Activated gamma-delta T cell (primary cell): ENCODE results near the gene BASP1.
"Not testable (repeated sequence)": the region's sequence is repeated elsewhere in the genome, so short reads cannot be mapped to it uniquely, and the experiment has no call there.

ENCODE experiments used
- DNase-seq: peaks from one replicate; lab custom pipeline; 2025; lab: John Stamatoyannopoulos, UW

The BASP1 gene

DNA sequence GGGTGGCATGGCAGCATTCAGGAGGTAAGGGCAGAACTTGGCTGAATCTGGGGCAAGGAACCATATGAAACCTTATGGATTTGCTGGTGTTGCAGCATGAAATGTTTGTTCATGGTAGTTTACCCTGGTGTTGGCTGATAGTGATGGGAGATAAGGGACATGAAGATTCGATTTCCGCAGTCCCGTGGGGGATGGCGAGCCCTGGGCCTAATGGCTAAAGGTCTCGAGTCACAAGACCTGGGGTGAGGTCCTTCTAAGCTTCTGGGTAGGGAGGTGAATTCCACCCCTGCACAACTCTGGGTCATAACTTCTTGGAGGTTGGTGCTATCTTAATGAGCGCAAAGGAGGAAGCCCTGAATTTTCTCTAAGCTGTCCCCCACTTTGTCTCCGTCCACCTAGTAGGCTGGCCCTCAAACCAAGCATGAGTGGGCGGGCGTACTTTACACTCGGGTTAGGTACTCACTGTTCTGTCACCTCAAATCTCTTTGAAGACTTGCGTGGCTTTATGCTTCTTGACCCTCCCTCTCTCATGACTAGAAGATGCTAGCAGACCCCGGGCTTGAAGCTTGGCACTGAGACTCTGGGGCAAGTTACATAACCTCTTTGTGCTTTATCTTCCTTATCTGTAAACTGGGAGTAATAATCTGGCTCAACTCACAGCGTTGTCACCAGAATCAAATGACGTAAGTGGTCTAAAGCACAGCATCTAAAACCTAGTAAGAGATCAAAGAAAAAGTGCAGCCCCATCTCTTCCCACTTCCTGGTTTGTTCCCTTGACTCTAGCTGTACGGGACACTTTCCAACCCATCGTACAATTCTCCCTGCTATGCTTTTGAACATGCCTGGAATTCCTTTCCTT is 72.5 kb downstream of the BASP1 start:
- DNase-seq, result no peak

DNA sequence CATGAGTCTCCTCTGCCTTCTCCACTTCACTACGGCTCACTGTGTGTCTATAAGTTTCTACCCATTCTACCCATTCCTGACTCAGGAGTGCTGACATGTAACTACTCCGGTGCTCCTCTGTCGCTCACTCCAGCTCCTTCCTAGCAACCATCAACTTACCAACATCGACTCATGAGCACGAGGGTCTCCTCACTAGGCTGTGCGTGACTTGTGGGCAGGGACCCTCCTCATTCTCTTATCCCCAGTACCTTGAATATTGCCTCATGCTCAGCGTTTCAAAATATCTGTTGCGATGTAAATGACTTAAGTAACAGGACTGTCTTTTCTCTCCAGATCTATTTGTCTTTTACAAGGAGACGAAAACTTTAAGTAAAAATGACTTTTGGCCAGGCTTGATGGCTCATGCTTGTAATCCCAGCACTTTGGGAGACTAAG is 73.1 kb downstream of the BASP1 start:
- no peak for DNase-seq

DNA sequence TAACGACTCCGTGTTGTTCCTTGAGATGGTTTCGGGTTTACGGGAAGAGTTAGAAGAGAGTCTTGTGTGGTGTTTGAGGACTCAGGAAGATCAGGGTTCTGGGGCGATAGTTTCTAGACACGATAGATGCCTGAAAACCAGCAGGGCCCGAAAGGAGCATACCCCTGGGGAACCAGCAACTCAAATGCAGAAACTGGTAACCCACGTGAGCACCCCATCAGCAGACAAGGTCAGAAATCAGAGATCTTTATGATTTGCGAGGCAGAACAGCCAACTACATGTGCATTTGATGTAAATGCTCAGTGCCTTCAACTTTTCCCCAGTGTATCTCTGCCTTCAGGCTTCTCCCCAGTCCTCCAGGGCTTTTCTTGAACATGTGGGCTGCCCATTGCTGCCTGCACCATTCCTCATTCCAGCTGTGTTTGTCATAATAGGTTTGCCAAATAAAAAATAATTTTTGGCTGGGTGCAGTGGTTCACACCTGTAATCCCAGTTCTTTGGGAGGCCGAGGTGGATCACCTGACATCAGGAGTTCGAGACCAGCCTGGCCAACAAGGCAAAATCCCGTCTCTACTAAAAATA is 75.1 kb downstream of the BASP1 start:
- no peak for DNase-seq

DNA sequence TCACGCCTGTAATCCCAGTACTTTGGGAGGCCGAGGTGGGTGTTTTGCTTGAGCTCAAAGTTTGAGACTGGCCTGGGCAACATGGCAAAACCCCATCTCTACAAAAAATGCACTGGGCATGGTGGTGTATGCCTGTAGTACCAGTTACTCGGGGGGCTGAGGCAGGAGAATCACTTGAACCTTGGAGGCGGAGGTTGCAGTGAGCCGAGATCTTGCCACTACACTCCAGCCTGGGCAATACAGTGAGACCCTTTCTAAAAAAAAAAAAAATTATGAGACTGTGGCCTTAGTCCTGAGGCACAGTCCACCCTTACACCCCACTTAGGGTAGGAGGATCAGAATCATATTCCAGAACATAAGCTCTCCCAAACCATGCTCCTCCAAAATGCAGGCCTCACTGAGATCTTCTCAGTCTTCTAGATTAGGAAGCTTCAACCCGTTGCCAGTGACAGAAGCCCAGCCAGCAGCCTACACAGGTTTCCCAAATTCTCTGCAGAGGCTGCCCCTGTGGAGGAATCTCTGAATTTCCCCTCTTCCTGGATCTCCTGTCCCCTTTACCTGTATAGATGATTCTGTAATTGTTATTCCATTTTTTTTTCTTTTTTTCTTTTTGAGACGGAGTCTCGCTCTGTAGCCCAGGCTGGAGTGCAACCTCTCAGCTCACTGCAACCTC is 77.3 kb downstream of the BASP1 start:
- no peak for DNase-seq

DNA sequence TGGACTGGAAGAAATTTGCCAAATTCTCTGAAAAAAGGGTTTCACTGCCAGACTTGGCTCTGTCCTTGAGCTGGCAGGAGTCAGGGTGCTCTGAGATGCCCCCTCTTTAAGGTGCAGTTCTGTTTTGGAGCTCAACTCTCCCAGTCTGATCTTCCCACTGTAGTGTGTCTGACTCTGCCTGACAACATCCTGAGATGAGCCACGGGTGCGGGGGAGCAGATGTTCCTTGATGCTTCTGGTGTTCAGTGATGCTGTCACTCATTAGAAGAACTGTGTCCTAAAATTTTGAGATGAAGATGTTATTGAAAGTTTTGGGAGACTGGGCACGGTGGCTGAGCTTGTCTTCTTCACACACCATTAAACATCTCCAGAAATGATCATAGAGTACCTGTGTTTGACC is 78.2 kb downstream of the BASP1 start:
- DNase-seq, result no peak

DNA sequence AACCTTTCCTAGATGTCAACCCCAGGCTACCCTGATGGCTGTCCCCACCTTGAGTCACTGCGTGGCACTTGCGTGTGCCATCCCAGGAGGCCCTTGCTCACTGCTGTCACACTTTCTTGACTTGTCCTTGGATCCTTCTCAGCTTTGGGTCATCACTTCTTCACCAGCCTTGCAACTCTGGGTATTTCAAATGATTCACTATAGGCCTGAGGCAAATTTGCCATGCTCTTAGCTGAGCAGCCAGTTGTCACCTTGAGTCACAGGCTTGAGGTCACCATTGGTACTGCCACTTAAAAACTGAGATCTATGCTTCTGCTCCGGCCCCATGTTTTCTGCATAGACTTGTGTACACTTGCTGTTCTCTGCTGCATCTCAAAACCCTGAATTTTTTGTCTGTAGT is 84.7 kb downstream of the BASP1 start:
- DNase-seq, result no peak

DNA sequence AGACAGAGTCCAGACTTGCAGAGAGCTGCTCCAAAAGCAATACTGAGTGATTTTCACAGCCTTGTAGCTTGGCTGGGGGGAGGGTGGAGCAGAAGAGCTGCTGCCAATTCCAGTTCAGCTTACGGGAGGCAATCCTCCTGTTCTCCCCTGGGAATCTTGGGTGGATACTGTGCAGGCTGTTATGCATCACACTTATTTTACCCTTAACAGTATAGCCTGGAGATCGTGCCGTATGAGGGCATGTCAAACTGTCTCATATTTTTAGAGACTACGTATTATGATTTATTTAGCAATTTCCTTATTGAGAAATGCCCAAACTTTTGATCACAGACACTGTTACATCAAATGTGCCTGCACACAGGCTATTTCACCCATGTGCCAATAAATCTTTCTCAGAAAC is 85.2 kb downstream of the BASP1 start:
- DNase-seq, result no peak

DNA sequence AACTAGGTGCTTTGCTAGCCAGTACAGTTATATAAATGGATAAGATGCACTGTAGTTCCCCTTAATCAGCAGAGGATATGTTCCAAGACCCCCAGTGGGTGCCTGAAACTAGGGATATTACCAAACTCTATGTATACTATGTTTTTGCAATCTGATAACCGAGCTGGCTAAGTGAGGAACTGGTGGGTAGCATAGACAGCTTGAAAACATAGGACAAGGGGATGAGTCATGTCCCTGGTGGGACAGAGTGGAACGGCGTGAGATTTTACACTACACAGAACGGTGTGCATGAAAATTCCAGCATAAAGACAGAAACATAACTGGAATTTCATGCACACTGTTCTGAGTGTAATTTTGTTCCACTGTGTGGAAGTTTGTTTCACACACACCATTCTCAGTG is 86.9 kb downstream of the BASP1 start:
- no peak for DNase-seq

DNA sequence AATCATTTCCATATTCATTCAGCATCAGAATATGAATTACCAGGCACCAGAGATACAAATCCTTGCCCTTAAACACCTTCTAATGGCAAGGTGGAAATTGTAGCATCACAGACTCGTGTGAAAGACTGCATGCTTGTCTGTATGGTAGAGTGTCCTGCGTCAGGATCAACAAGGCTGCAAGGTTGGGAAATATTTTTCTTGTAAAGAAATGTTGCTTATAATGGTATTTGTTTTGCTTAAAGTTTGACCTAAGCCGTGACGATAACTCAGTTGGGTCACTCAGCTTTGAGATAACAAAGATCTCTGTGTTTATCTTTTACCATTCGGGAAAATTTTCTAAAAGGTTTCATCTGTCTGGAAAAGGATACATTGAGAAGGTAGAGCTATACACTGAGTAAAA is 87.6 kb downstream of the BASP1 start:
- no peak for DNase-seq

DNA sequence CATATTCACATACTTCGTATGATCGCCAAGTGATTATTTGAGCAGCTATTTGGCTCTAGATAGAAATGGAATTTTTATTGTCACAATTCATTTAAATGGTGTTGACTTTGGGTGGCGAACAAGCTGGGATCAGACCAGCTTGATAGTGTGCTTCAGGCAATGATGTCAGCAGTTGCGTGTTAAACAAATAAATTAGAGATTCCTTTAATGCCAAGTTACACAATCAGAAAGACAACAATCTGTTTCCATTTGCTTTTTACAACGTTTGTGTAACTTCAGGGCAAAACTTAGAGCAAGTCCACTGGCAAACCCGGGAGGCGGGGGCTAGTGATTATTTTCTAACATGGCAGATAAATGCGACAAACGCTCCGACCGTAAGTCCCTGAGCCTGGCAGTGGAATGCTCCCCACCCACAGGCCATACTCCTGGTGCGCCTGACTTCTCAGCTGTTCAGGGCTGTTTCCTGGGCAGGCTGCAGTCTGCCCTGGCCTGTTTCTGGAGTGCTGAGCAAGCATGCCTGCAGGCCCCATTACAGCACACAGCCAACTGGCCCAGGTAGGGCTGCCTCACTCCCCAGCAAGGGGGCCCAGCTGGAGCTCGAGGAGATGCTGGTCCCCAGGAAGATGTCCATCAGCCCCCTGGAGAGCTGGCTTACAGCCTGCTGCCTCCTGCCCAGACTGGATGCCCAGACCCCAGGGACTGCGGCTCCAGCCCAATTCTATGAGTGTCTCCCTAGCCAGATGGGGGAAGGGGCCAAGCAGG is 88.7 kb downstream of the BASP1 start:
- DNase-seq, result no peak

DNA sequence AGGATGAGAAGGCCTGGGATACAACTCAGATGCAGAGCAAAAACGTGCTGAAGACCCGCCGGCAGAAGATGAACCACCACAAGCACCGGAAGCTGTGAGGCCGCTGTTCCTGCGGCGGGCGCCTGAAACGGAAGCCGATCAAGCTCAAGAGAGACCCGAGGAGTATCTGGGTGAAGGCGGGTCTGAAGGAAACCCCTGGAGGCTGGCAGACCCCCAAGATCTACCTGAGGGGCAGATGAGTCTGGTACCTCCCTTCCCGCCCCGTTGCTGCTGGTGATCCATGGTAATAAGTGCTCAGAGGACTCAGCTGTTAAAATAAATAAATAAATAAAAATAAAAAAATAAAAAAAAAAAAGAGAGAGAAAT is 89.3 kb downstream of the BASP1 start:
- DNase-seq, result no peak

DNA sequence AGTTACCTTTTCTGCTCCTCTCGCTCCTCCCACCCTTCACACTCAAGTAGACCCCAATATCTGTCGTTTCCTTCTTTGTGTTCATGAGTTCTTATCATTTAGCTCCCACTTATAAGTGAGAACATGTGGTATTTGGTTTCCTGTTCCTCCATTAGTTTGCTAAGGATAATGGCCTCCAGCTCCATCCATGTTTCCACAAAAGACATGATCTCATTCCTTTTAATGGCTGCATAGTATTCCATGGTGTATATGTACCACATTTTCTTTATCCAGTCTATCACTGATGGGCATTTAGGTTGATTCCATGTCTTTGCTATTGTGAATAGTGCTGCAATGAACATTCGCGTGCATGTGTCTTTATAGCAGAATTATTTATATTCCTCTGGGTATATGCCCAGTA is 90.0 kb downstream of the BASP1 start:
- DNase-seq, result not testable (repeated sequence)

DNA sequence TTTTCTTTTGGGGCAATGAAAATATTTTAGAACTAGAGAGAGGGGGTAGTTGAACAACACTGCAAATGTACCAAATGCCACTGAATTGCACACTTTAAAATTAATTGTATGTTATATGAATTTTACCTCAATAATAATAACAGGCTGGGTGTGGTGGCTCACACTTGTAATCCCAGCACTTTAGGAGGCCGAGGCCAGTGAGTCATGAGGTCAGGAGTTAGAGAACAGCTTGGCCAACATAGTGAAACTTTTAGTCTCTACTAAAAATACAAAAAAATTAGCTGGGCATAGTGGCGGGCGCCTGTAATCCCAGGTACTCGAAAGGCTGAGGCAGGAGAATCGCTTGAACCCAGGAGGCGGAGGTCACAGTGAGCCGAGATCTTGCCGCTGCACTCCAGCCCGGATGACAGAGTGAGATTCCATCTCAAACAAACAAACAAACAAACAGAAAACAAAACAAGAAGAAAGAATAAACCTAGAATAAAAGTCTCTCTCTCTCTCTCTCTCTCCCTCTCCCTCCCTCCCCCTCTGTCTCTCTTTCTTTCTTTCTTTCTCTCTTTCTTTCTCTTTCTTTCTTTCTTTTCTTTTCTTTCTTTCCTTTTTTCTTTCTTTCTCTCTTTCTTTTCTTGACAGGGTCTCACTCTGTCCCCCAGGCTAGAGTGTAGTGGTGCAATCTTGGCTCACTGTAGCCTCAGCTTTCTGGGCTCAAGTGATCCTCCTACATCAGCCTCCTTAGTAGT is 91.1 kb downstream of the BASP1 start:
- DNase-seq, result no peak

DNA sequence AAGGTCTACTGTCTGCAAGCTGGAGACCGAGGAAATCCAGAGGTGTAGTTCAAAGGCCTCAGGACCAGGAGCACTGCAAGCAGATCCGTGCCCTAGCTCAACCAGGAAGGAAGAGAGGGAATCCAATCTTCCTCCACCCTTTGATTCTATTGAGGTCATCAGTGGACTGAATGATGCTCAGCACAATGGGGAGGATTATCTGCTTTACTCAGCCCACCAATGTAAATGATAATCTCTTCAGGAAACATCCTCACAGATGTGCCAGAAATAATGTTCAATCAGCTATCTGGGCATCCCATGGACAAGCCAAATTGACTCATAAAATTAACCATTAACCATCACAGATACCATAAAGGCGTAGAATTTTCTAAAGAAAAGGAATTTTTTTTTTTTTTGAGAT is 92.0 kb downstream of the BASP1 start:
- no peak for DNase-seq

DNA sequence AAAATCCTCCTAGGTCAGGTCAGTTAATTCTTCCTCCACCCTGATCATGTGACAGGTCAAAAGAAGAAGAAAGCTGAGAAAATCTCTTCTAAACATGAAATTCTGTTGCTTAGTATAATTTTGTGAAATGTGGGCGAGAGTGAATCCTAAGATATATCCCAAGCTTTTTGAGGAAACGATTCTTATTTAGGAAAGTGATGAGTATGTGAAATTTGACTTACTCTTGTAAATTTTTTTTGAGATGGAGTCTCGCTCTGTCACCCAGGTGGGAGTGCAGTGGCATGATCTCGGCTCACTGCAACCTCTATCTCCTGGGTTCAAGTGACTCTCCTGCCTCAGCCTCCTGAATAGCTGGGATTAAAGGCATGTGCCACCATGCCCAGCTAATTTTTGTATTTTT is 93.1 kb downstream of the BASP1 start:
- DNase-seq, result not testable (repeated sequence)

DNA sequence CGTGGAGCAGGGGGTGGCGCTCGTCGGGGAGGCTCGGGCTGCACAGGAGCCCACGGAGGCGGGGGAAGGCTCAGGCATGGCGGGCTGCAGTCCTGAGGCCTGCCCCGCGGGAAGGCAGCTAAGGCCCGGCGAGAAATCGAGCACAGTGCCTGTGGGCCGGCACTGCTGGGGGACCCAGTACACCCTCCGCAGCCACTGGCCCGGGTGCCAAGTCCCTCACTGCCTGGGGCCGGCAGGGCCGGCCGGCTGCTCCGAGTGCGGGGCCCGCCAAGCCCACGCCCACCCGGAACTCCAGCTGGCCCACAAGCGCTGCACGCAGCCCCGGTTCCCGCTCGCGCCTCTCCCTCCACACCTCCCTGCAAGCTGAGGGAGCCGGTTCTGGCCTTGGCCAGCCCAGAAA is 94.4 kb downstream of the BASP1 start:
- not testable (repeated sequence) for DNase-seq

DNA sequence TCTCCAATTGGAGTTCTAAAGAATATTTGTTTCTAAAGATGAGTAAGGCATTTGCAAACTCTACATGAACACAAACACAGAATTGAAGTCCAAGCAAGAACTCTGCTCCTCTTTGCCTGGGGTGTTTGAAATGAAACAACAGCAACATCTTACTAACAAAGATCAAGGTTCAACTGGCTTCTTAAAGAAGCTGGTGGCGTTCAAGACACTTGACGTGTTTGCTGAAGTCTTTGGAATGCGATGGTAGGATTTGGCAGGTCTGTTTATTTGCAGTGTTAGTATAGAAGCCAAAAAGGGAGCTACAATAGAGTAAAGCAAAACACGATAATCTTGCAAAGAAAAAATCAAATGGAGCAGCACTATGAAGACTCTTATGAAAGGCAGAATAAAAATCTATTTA is 94.9 kb downstream of the BASP1 start:
- no peak for DNase-seq

DNA sequence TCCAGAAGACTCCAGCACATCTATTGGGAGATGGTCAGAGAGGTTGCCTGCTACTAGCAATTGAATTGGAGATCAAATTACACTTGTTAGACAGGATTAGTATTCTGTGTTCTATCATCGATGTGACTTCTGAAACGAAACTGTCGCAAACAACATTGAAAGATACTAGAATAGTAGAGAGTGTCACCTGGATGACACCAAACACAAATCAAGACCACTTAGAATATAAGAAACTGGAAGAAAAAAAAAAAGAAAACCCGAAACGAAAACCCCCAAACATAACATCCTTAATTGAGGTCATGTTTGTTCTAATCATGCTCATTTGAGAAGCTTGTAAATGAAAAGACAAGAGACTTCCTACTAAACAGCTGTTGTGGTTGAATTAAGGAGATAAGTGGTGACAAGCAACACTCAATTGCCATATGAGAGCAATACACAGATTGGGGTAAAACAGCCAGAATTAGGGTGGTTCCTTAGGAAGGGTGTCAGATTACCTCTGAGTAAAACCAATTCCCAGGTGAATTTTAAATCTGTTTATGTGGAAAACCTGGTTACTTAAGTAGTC is 97.6 kb downstream of the BASP1 start:
- DNase-seq, result no peak

DNA sequence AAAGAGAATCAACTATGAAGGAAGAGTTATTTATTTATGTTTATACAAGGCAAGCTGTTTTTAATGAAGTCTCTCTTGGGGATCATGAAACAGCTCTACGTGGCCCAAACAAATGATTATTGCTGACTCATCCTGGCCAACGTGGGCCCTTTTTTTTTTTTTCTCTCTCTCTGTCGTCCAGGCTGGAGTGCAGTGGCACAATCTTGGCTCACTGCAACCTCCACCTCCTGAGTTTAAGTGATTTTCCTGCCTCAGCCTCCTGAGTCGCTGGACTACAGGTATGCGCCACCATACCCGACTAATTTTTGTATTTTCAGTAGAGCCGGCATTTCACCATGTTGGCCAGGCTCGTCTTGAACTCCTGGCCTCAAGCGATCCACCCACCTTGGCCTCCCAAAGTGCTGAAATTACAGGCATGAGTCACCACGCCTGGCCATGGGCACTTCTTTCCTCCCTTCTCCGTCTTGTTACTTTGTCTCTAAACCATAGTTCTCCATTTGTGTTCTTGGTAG is 98.3 kb downstream of the BASP1 start:
- DNase-seq, result no peak

DNA sequence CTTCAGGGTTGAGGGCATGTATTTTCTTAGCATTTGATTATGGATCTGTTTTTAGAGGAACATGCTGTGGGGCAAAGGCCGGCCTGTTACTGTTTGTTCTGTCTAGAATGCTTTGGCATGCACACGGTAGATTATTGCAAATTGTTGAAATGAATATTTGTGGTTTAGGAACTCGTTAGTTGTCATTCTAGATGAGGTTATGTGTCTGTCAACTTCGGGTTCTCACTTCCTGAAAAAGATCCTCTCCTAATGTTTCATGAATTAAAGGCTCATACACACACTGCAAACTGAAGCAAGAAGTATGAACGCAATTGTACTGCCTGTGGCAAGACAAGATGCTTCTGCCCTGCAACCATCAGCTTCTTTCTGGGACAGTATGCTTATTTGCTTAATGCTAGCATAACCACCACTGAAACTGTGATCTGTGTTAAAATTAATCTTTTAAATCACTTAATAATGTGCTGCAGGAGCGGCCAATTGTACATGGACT is 99.6 kb downstream of the BASP1 start:
- DNase-seq, result no peak

DNA sequence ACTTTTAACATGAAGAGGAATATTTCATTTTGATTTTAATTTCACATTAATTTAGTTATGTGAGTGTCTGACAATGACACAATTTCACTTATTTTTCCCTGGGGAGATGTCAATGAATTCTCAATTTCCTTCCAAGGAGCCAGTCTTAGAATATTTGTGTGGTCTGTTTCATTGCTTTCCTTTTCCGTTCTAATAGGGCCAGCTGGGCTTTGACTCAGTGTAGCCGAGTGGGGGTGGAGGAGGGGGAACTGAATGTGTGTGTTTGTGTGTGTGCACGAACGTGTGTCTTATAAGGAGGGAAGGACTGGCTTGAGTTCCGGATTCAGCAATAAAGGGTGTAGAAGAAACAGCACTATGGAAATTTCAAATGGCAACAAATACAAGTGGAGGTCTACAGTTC is 100.0 kb downstream of the BASP1 start:
- no peak for DNase-seq
